Measurements from ENCODE around the gene CROCC. TPM values are rescaled to one million over a fixed set of nuclear protein-coding genes. Genes with fewer than 3 reads are reported as not detected.
"Not testable (repeated sequence)": the region's sequence is repeated elsewhere in the genome, so short reads cannot be mapped to it uniquely, and the experiment has no call there.

CROCC gene
- total RNA-seq, 2 experiments from 2014 or later, result 20.5 to 26.6 TPM

- no peaks in the 10 kb centered on the region for H3K9me3 Mint-ChIP-seq (ENCODE audit: low read depth)
- H3K27me3 Mint-ChIP-seq, result no peaks in the 10 kb centered on the region
- ATAC-seq (peak; percentile 13), DNase-seq (no peak)
- peaks cover 5% of the 10 kb centered on the region for H3K4me1 Mint-ChIP-seq
- no peak overlapping the region for H3K4me3 Mint-ChIP-seq
- H3K36me3 Mint-ChIP-seq, result no peaks in the 10 kb centered on the region
- no peak overlapping the region for H3K27ac Mint-ChIP-seq
- CTCF ChIA-PET, result interaction anchor here (0.9 to 1.5 kb wide), 2 partner anchors 24 to 147 kb away, joined by 3 to 4 read pairs; no protein-coding TSS in a partner anchor
Observed at GRCh38 chr1:16927711-16928485, 6.2 kb downstream of the CROCC start.

- CTCF ChIA-PET; H3K4me3 Mint-ChIP-seq; H3K9me3 Mint-ChIP-seq (ENCODE audit: low read depth); H3K27ac Mint-ChIP-seq; ATAC-seq; H3K36me3 Mint-ChIP-seq; DNase-seq; H3K27me3 Mint-ChIP-seq; H3K4me1 Mint-ChIP-seq: not testable (repeated sequence)
Observed at GRCh38 chr1:16929146-16930041, 7.7 kb downstream of the CROCC start.

GRCh38 chr1:16931206-16931934, 9.6 kb downstream of the CROCC start:
- H3K9me3 Mint-ChIP-seq (ENCODE audit: low read depth); H3K36me3 Mint-ChIP-seq: not testable (repeated sequence)
- CTCF ChIA-PET, result interaction anchor here (1.2 kb wide), 1 partner anchor 13 kb away, joined by 4 read pairs; no protein-coding TSS in a partner anchor

GRCh38 chr1:16933945-16934344, 12.2 kb downstream of the CROCC start:
- not testable (repeated sequence) for DNase-seq

More at GRCh38 chr1:16931206-16931934, 9.6 kb downstream of the CROCC start:
- not testable (repeated sequence) for H3K4me1 Mint-ChIP-seq, ATAC-seq, H3K27me3 Mint-ChIP-seq, DNase-seq, H3K4me3 Mint-ChIP-seq, H3K27ac Mint-ChIP-seq

GRCh38 chr1:16936580-16936979, 14.8 kb downstream of the CROCC start:
- H3K36me3 Mint-ChIP-seq; H3K27me3 Mint-ChIP-seq; H3K4me3 Mint-ChIP-seq; DNase-seq; H3K27ac Mint-ChIP-seq; H3K4me1 Mint-ChIP-seq; ATAC-seq; H3K9me3 Mint-ChIP-seq (ENCODE audit: low read depth): not testable (repeated sequence)
- CTCF ChIA-PET, result interaction anchor here (1.0 kb wide), 1 partner anchor 24 kb away, joined by 5 read pairs; no protein-coding TSS in a partner anchor

More at GRCh38 chr1:16933945-16934344, 12.2 kb downstream of the CROCC start:
- H3K36me3 Mint-ChIP-seq; H3K27me3 Mint-ChIP-seq; H3K9me3 Mint-ChIP-seq (ENCODE audit: low read depth); H3K4me1 Mint-ChIP-seq; H3K4me3 Mint-ChIP-seq; CTCF ChIA-PET; H3K27ac Mint-ChIP-seq; ATAC-seq: not testable (repeated sequence)

- Mint-ChIP-seq H3K4me3 (no peak overlapping the region), H3K27me3 (no peaks in the 10 kb centered on the region), H3K36me3 (no peaks in the 10 kb centered on the region), H3K9me3 (ENCODE audit: low read depth) (no peaks in the 10 kb centered on the region), H3K27ac (no peak overlapping the region), H3K4me1 (no peaks in the 10 kb centered on the region)
- ATAC-seq (no peak), DNase-seq (no peak)
- CTCF ChIA-PET, result no interaction called here
Observed at GRCh38 chr1:16938351-16939321, 16.9 kb downstream of the CROCC start.

GRCh38 chr1:16939386-16940180, 17.9 kb downstream of the CROCC start:
- H3K4me3 Mint-ChIP-seq; H3K4me1 Mint-ChIP-seq; H3K36me3 Mint-ChIP-seq; H3K27me3 Mint-ChIP-seq; H3K27ac Mint-ChIP-seq; DNase-seq; CTCF ChIA-PET; H3K9me3 Mint-ChIP-seq (ENCODE audit: low read depth): not testable (repeated sequence)
- ATAC-seq, result peak; percentile 23

- no peak overlapping the region for H3K27ac Mint-ChIP-seq
- H3K36me3 Mint-ChIP-seq, result no peaks in the 10 kb centered on the region
- ATAC-seq (no peak), DNase-seq (no peak)
- CTCF ChIA-PET, result interaction anchor here (3.8 kb wide), 1 partner anchor 16 kb away, joined by 12 read pairs; no protein-coding TSS in a partner anchor
- H3K27me3 Mint-ChIP-seq, result no peaks in the 10 kb centered on the region
- H3K4me1 Mint-ChIP-seq, result no peaks in the 10 kb centered on the region
- no peaks in the 10 kb centered on the region for H3K9me3 Mint-ChIP-seq (ENCODE audit: low read depth)
- H3K4me3 Mint-ChIP-seq, result no peak overlapping the region
Observed at GRCh38 chr1:16944038-16944437, 22.3 kb downstream of the CROCC start.

GRCh38 chr1:16945512-16945911, 23.8 kb downstream of the CROCC start:
- H3K9me3 Mint-ChIP-seq (ENCODE audit: low read depth); H3K36me3 Mint-ChIP-seq; H3K27ac Mint-ChIP-seq; H3K4me1 Mint-ChIP-seq; H3K27me3 Mint-ChIP-seq; H3K4me3 Mint-ChIP-seq; ATAC-seq; DNase-seq: not testable (repeated sequence)
- CTCF ChIA-PET, result interaction anchor here (1.6 kb wide), 1 partner anchor 324 kb away, joined by 11 read pairs; no protein-coding TSS in a partner anchor

GRCh38 chr1:16946185-16946584, 24.5 kb downstream of the CROCC start:
- not testable (repeated sequence) for DNase-seq; H3K27ac Mint-ChIP-seq; H3K36me3 Mint-ChIP-seq; H3K27me3 Mint-ChIP-seq; H3K4me3 Mint-ChIP-seq; H3K4me1 Mint-ChIP-seq; ATAC-seq; H3K9me3 Mint-ChIP-seq (ENCODE audit: low read depth)
- CTCF ChIA-PET, result interaction anchor here (1.6 kb wide), 1 partner anchor 325 kb away, joined by 11 read pairs; no protein-coding TSS in a partner anchor

- Mint-ChIP-seq H3K36me3 (no peaks in the 10 kb centered on the region), H3K27ac (no peak overlapping the region), H3K4me1 (no peaks in the 10 kb centered on the region), H3K9me3 (ENCODE audit: low read depth) (no peaks in the 10 kb centered on the region), H3K4me3 (no peak overlapping the region), H3K27me3 (no peaks in the 10 kb centered on the region)
- CTCF ChIA-PET, result interaction anchor here (1.6 kb wide), 1 partner anchor 325 kb away, joined by 11 read pairs; no protein-coding TSS in a partner anchor
- DNase-seq, result no peak
- no peak for ATAC-seq
Observed at GRCh38 chr1:16946646-16947045, 24.9 kb downstream of the CROCC start.

Data from activated CD8-positive, alpha-beta memory T cell treated with anti-CD3 and anti-CD28 coated beads, Interleukin-2, amount 10 ng/mL, durations not matched to agents 7 days and 5 days (primary cell).